ENCODE measurements around the gene C19orf81. TPM values are rescaled to one million over a fixed set of nuclear protein-coding genes. Genes with fewer than 3 reads are reported as not detected.
A peak's percentile ranks its signal among the peaks of the same experiment; 100 is the strongest.
"Not testable (repeated sequence)": the region's sequence is repeated elsewhere in the genome, so short reads cannot be mapped to it uniquely, and the experiment has no call there.

The C19orf81 gene
- total RNA-seq: under 1 TPM in 1 of 2 donors, not detected in 1; 0.57 TPM
- long read RNA-seq, donor 1: 0 reads
- long read RNA-seq, donor 2: 0 reads

- no peak for DNase-seq (ENCODE audit: low spot score)
- intact Hi-C loops (cut with DNase I): no loop called here
Observed at GRCh38 chr19:50649433-50650391, at the start of gene C19orf81. C19orf81 (plus strand) TSS chr19:50649445; CDS start chr19:50649445, 0 bp downstream.

GRCh38 chr19:50601407-50602088 is 47.7 kb upstream of the C19orf81 start:
- DNase-seq (ENCODE audit: low spot score): no peak
- intact Hi-C loops (cut with DNase I): no loop called here

GRCh38 chr19:50602089-50602422 is 47.2 kb upstream of the C19orf81 start:
- DNase-seq (ENCODE audit: low spot score): no peak
- intact Hi-C loops (cut with DNase I): no loop called here

GRCh38 chr19:50602496-50602895 is 46.7 kb upstream of the C19orf81 start:
- no peak for DNase-seq (ENCODE audit: low spot score)
- intact Hi-C loops (cut with DNase I): no loop called here

DNA sequence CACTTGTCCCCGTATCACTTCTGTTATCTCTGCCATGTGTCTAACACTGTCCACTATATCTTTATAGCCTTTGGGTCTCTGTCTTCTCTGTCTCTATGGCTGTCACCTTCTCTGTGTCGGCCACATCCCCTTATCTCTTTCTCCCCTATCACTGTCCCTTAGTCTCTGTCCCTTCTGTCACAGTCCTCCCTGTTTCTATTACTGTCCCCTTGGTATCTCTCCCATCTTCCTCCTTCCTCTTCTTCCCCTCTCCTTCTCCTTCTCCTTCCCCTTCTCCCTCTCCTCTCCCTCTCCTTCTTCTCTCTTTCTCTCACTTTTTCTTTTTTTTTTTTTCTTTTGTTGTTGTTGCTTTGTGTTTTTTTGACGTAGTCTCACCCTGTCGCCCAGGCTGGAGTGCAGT is 46.3 kb upstream of the C19orf81 start:
- no peak for DNase-seq (ENCODE audit: low spot score)
- intact Hi-C loops (cut with DNase I): no loop called here

GRCh38 chr19:50604264-50605073 is 44.8 kb upstream of the C19orf81 start:
- intact Hi-C loops (cut with DNase I); DNase-seq (ENCODE audit: low spot score): not testable (repeated sequence)

DNA sequence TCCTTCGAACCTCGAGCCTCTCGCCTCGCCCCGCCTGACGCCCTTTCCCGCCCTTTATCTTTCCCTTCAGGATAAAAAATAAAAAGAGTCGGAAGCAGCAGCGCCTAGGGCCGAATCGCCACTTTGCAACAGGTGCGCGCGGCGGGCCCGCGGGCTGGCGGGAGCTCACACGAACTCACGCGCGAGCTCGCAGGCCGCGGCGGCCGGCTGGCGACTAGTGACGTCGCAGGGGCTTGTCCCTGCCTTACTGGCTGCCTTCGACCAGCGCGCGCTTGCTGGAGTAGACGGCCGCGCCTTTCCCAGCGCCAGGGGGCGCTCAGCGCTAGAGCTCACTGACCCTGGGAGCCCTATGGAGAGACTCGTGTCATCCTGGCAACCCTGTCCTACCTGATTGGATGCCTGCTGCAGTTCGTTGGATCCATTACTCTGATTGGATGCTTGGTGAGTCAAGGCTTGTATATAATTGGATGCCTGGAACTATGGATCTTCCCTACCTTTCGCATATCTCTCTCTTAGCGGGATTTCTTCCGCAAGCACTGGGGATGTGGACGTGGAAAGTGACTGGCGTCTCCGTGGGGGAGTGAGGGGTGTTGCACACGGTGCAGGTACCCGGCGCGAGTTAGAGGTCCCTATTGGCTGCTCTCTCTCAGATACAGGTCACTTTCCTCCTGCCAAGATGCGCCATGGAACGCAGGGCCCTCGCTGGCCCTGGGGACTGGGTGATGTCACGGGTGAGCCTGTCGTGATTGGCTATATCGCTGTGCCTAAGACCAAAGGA is 43.0 kb upstream of the C19orf81 start:
- DNase-seq (ENCODE audit: low spot score); intact Hi-C loops (cut with DNase I): not testable (repeated sequence)

DNA sequence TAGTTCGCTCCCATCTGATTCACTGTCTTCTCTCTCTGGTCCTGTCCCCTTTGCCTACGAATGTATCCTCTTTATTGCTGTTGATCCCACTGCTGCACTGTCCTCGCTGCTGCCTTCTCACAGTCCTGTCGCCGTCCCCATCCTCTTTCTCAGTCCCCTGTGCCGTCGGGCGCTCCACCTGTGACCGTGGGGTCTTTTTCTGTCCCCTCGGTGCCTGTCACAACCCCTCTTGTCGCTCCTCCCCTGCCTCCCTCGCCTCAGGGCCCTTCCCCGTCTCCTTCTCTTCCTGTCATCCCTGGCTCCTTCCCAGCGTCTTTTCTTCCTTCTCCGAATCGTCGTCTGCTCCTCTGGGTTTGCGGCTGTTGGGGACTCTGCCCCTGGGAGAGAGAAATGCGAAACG is 41.9 kb upstream of the C19orf81 start:
- intact Hi-C loops (cut with DNase I): loop anchor here in 1 of 2 donors (1.0 kb wide), 1 partner anchor 27 kb away; no protein-coding TSS in a partner anchor
- DNase-seq (ENCODE audit: low spot score): no peak

GRCh38 chr19:50607874-50608785 is 41.1 kb upstream of the C19orf81 start:
- intact Hi-C loops (cut with DNase I): loop anchor here in 1 of 2 donors (1.0 kb wide), 1 partner anchor 26 kb away; no protein-coding TSS in a partner anchor
- DNase-seq (ENCODE audit: low spot score): peak; percentile 87

DNA sequence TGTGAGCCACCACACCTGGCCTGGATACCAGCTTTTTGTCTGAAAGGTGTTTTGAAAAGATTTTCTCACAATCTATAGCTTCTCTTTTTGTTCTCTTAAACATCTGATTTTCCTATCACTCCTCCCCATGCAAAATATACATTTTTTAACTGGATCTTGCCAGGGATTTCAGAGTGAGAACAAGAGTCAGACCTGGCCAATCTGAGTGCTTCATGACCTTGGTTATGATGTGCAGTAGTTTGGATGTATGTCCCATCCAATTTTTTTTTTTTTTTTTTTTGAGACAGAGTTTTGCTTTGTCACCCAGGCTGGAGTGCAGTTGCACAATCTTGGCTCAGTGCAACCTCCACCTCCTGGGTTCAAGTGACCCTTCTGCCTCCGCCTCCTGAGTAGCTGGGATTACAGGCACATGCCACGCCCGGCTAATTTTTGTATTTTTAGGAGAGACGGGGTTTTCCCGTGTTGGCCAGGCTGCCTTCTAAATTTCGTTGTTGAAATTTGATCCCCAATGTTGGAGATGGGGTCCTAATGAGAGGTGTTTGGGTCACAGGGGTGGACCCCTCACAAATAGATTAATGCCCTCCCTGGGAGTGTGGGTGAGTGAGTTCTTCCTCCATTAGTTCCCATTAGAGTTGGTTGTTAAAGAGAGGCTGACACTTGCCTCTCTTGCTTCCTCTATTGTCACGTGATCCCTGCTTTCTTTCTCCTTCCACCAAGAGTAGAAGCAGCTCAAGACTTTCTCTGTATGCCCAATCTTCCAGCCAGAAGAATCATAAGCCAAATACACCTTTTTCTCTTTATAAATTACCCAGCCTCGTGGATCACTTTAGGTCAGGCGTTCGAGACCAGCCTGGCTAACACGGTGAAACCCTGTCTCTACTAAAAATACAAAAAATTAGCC is 36.5 kb upstream of the C19orf81 start:
- DNase-seq (ENCODE audit: low spot score); intact Hi-C loops (cut with DNase I): not testable (repeated sequence)

- DNase-seq (ENCODE audit: low spot score); intact Hi-C loops (cut with DNase I): not testable (repeated sequence)
Observed at GRCh38 chr19:50618379-50618778, 30.9 kb upstream of the C19orf81 start.

- DNase-seq (ENCODE audit: low spot score); intact Hi-C loops (cut with DNase I): not testable (repeated sequence)
Observed at GRCh38 chr19:50619184-50619583, 30.1 kb upstream of the C19orf81 start.

DNA sequence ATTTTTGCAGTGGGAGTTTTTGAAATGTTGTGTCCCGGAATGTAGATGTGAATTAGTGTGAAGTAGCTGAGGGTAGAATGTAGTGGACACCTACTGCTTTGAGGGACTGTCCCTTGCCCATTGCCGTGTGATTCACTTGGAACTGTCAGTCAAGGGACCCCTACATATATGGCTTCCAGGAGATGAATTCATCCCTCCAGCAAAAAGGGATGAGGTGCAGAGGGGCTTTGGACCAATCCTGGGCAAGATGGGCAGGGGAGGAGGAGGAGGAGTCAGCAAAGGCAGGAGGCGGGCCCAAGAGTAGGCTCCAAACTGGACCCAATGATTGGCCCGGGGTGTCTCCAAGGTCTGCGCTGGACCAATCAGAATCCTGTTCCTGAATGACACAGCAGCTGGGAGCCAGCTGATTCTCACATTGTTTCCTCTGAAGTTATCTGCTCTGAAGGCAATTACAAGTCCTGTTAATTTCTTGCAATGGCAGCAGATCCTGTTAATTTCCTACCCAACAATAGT is 28.8 kb upstream of the C19orf81 start:
- DNase-seq (ENCODE audit: low spot score); intact Hi-C loops (cut with DNase I): not testable (repeated sequence)

GRCh38 chr19:50624949-50625600 is 24.2 kb upstream of the C19orf81 start:
- no peak for DNase-seq (ENCODE audit: low spot score)
- intact Hi-C loops (cut with DNase I): no loop called here

DNA sequence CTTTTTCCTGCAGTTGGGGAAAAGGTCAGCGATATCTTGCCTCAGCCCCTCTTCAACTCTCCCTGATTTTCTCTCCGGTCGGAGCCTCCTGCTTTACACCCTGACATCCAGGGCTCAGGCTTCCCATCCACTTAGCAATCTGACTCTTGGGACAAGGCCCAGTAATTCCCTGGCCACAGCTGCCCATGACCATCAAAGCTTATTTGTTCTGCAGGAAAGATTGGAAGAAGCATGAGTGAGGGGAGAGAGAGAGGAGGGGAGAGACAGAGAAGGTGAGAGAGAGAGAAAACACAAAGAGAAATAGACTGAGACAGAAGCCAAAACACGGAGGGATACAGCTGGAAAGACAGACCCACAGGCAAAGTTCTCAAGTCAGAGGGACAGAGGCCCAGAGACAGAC is 23.2 kb upstream of the C19orf81 start:
- intact Hi-C loops (cut with DNase I): no loop called here
- DNase-seq (ENCODE audit: low spot score): no peak

DNA sequence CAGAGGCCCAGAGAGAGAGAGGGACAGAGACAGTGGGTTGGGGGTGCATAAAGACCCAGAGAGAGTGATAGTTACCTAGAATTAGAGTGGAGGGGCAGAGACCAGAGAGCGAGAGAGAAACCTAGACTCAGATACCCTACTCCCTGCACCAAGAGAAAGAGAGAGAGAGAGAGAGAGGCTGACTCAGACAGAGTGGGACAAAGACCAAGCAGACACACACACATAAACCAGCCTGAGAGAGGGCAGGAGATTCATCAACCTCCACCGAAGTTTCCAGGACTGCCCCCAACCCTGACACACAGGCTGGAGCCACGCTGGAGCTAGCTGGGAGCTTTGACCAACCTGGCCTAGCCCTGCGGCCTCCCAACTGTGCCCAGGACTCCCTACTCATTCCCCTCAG is 22.4 kb upstream of the C19orf81 start:
- intact Hi-C loops (cut with DNase I): no loop called here
- DNase-seq (ENCODE audit: low spot score): no peak

Data from posterior vena cava (tissue), 2 donors.